HepG2 (cell line): ENCODE data around the gene DHX30. TPM values are rescaled to one million over a fixed set of nuclear protein-coding genes. Genes with fewer than 3 reads are reported as not detected.
A peak's percentile ranks its signal among the peaks of the same experiment; 100 is the strongest.

Source experiments
- CEBPG ChIP-seq: IDR thresholded peaks from 2 replicates; pipeline ENCODE4 v1.6.1; 2016
- ELF3 ChIP-seq: IDR thresholded peaks from 2 replicates; pipeline ENCODE4 v1.6.1; 2016; ENCODE audit warnings: missing genetic modification reagents, missing compliant biosample characterization
- GZF1 ChIP-seq: sonication (generic); formaldehyde crosslinking; IDR thresholded peaks from 2 replicates; pipeline ENCODE4 v1.5.1; 2020; ENCODE audit warnings: mild to moderate bottlenecking, missing genetic modification reagents
- NCOA2 ChIP-seq: sonication (generic); formaldehyde crosslinking; IDR thresholded peaks from 2 replicates; pipeline ENCODE4 v1.8.0; 2022; ENCODE audit warnings: inconsistent platforms
- NFRKB ChIP-seq: fragments of 450-650 bp; IDR thresholded peaks from 2 replicates; pipeline ENCODE4 v1.6.1; 2017
- POLR2G ChIP-seq: fragments of 200-400 bp; formaldehyde crosslinking; IDR thresholded peaks from 2 replicates; pipeline ENCODE4 v1.6.1; 2018; ENCODE audit warnings: mild to moderate bottlenecking, low read depth, low read length, moderate library complexity
- RARG ChIP-seq: sonication (generic); formaldehyde crosslinking; IDR thresholded peaks from 2 replicates; pipeline ENCODE4 v1.4.0; 2020; ENCODE audit warnings: low read depth, mild to moderate bottlenecking, missing genetic modification reagents
- TP53 ChIP-seq: sonication (generic); formaldehyde crosslinking; conservative IDR thresholded peaks from 2 replicates; pipeline ENCODE4 v1.4.0; 2020; ENCODE audit warnings: missing genetic modification reagents
- ZNF180 ChIP-seq: sonication (generic); formaldehyde crosslinking; IDR thresholded peaks from 2 replicates; pipeline ENCODE4 v1.4.0; 2020; ENCODE audit warnings: low read depth, missing genetic modification reagents, borderline replicate concordance
- ZNF225 ChIP-seq: sonication (generic); formaldehyde crosslinking; IDR thresholded peaks from 2 replicates; pipeline ENCODE4 v1.4.0; 2020; ENCODE audit warnings: mild to moderate bottlenecking, missing genetic modification reagents
- ZNF274 ChIP-seq: sonication (generic); formaldehyde crosslinking; IDR thresholded peaks from 2 replicates; pipeline ENCODE4 v1.5.1; 2020; ENCODE audit warnings: mild to moderate bottlenecking, missing genetic modification reagents
- ZNF431 ChIP-seq: sonication (generic); formaldehyde crosslinking; IDR thresholded peaks from 2 replicates; pipeline ENCODE4 v1.9.0; 2022; ENCODE audit warnings: missing genetic modification reagents, low read depth, mild to moderate bottlenecking, borderline replicate concordance
- ZNF543 ChIP-seq: sonication (generic); formaldehyde crosslinking; IDR thresholded peaks from 2 replicates; pipeline ENCODE4 v1.4.0; 2020; ENCODE audit warnings: mild to moderate bottlenecking, missing genetic modification reagents
- ZNF780A ChIP-seq: sonication (generic); formaldehyde crosslinking; IDR thresholded peaks from 2 replicates; pipeline ENCODE4 v1.8.0; 2022; ENCODE audit warnings: mild to moderate bottlenecking, missing genetic modification reagents, moderate library complexity
- polyA plus RNA-seq, 8 experiments: library from polyadenylated mRNA; depleted of rRNA in 3 of 8; stranded (reverse) in 7 of 8; unstranded in 1 of 8; fragments of >200 nt; fragmentation: Illumina TruSeq in 4 of 8; extraction: Trizol in 4 of 8; gene quantifications; 2 replicates each; pipeline versions ENCODE4 v1.2.1 to v1.2.3, GENCODE V29; 2011 to 2016; ENCODE audit warnings: low read depth in 4 of 8, missing spikeins in 1 of 8, mixed read lengths in 1 of 8; ENCODE audit not compliant: insufficient read depth in 1 of 8
- total RNA-seq, 5 experiments: library from RNA; depleted of rRNA; stranded (reverse); fragments of >200 nt; fragmentation: Illumina TruSeq; extraction: Trizol; gene quantifications; 2 replicates each; pipeline ENCODE4 v1.2.3, GENCODE V29; 2016; ENCODE audit warnings: low read depth in 1 of 5
- TF ChIP-seq, protein P1 (sequence below): sonication (generic); formaldehyde crosslinking; IDR thresholded peaks from 2 replicates; pipeline ENCODE4 v1.4.0; 2020; ENCODE audit warnings: missing genetic modification reagents
- TF ChIP-seq, protein P2 (sequence below): sonication (generic); formaldehyde crosslinking; IDR thresholded peaks from 2 replicates; pipeline ENCODE4 v1.8.0; 2022; ENCODE audit warnings: mild to moderate bottlenecking, missing genetic modification reagents, borderline replicate concordance
- TF ChIP-seq, protein P3 (sequence below): sonication (generic); formaldehyde crosslinking; IDR thresholded peaks from 2 replicates; pipeline ENCODE4 v1.8.1; 2022; ENCODE audit warnings: low read depth, mild to moderate bottlenecking, missing genetic modification reagents
- TF ChIP-seq, protein P4 (sequence below): IDR thresholded peaks from 2 replicates; pipeline ENCODE4 v1.6.1; 2016; ENCODE audit warnings: mild to moderate bottlenecking

The DHX30 gene
- total and polyA plus RNA-seq, 2 of the 13 experiments (the other 11 are each of a cell fraction or from before 2014, with no cell fraction given) = 30.6 to 59.4 TPM

DNA sequence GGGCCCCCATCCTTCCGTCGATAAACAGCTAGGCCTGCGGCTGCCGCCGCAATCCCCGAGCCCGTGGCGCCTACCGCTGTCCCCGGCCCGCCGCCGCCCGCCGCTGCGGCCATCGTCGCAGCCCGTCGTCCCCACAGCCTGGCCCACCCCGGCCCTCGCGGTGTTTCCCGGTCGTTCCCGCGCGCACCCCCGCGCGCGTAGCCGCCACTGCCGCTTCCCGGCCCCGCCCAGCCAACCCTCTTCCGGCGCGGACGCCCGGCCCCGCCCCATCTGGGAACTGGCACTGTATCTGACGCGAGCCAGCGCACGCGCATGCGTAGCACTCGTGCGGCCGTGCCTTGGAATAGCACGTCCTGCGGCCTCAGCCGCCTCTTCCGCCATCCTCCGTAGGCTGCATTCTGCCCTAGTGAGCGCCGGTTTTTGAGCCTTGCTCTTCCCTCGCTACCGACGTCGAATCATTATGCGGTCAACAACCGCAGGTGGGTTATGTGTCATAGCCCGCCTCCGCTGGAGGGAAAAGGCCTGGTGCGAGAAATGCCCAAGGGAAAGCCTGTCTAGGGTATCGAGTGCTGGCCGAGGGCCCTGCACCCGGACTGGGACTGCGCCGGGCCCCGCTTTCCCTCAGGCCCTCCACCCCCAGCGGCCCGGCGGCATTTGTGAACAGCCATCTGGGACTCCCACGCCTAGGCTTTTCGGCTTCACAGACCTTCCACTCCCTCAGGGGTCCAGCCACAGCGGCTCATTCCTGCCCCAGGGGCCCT is 21.1 kb upstream of the DHX30 start, which contains the start of gene SMARCC1 (continued):
- 0 out of 2 replicates have a peak, but pooled peaks have one; percentile 35 for TF ChIP-seq GZF1 (CRISPR knock-in tag)
- peak; percentile 80 for TF ChIP-seq ZNF274 (CRISPR knock-in tag)
- no peak for TF ChIP-seq NFRKB
- 0 out of 2 replicates have a peak, but pooled peaks have one; percentile 61 for TF ChIP-seq TP53
- TF ChIP-seq ELF3 (CRISPR knock-in tag) = peak; percentile 83
- TF ChIP-seq, protein P1, sequence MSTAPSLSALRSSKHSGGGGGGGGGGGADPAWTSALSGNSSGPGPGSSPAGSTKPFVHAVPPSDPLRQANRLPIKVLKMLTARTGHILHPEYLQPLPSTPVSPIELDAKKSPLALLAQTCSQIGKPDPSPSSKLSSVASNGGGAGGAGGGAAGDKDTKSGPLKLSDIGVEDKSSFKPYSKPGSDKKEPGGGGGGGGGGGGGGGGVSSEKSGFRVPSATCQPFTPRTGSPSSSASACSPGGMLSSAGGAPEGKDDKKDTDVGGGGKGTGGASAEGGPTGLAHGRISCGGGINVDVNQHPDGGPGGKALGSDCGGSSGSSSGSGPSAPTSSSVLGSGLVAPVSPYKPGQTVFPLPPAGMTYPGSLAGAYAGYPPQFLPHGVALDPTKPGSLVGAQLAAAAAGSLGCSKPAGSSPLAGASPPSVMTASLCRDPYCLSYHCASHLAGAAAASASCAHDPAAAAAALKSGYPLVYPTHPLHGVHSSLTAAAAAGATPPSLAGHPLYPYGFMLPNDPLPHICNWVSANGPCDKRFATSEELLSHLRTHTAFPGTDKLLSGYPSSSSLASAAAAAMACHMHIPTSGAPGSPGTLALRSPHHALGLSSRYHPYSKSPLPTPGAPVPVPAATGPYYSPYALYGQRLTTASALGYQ (CRISPR knock-in tag) = no peak; the same call in 1 of the 2 replicates
- TF ChIP-seq ZNF225 (CRISPR knock-in tag) = peak; percentile 80; the same call in 1 of the 2 replicates
- peak; percentile 37; the same call in 1 of the 2 replicates for TF ChIP-seq ZNF431 (CRISPR knock-in tag)
- peak; percentile 90 for TF ChIP-seq POLR2G
- TF ChIP-seq ZNF780A (CRISPR knock-in tag) = no peak
- no peak; the same call in 1 of the 2 replicates for TF ChIP-seq NCOA2 (CRISPR knock-in tag)
- no peak for TF ChIP-seq RARG (CRISPR knock-in tag)
- TF ChIP-seq, protein P2, sequence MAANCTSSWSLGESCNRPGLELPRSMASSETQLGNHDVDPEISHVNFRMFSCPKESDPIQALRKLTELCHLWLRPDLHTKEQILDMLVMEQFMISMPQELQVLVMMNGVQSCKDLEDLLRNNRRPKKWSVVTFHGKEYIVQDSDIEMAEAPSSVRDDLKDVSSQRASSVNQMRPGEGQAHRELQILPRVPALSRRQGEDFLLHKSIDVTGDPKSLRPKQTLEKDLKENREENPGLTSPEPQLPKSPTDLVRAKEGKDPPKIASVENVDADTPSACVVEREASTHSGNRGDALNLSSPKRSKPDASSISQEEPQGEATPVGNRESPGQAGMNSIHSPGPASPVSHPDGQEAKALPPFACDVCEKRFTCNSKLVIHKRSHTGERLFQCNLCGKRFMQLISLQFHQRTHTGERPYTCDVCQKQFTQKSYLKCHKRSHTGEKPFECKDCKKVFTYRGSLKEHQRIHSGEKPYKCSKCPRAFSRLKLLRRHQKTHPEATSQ (CRISPR knock-in tag) = 0 out of 2 replicates have a peak, but pooled peaks have one; percentile 30
- peak; percentile 23; the same call in 1 of the 2 replicates for TF ChIP-seq ZNF543 (CRISPR knock-in tag)
- no peak for TF ChIP-seq ZNF180 (CRISPR knock-in tag)
- TF ChIP-seq, protein P3, sequence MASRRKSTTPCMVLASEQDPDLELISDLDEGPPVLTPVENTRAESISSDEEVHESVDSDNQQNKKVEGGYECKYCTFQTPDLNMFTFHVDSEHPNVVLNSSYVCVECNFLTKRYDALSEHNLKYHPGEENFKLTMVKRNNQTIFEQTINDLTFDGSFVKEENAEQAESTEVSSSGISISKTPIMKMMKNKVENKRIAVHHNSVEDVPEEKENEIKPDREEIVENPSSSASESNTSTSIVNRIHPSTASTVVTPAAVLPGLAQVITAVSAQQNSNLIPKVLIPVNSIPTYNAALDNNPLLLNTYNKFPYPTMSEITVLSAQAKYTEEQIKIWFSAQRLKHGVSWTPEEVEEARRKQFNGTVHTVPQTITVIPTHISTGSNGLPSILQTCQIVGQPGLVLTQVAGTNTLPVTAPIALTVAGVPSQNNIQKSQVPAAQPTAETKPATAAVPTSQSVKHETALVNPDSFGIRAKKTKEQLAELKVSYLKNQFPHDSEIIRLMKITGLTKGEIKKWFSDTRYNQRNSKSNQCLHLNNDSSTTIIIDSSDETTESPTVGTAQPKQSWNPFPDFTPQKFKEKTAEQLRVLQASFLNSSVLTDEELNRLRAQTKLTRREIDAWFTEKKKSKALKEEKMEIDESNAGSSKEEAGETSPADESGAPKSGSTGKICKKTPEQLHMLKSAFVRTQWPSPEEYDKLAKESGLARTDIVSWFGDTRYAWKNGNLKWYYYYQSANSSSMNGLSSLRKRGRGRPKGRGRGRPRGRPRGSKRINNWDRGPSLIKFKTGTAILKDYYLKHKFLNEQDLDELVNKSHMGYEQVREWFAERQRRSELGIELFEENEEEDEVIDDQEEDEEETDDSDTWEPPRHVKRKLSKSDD (CRISPR knock-in tag) = no peak
- TF ChIP-seq, protein P4, sequence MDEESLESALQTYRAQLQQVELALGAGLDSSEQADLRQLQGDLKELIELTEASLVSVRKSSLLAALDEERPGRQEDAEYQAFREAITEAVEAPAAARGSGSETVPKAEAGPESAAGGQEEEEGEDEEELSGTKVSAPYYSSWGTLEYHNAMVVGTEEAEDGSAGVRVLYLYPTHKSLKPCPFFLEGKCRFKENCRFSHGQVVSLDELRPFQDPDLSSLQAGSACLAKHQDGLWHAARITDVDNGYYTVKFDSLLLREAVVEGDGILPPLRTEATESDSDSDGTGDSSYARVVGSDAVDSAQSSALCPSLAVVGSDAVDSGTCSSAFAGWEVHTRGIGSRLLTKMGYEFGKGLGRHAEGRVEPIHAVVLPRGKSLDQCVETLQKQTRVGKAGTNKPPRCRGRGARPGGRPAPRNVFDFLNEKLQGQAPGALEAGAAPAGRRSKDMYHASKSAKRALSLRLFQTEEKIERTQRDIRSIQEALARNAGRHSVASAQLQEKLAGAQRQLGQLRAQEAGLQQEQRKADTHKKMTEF (CRISPR knock-in tag) = peak; percentile 83
- TF ChIP-seq CEBPG = no peak
